Tibial nerve (tissue), 3 donors: ENCODE data around the gene CHSY3.

Source experiments
- CTCF ChIP-seq, 5 experiments: fragments of 200-600 bp in 3 of 5; fragments of 450-650 bp in 2 of 5; sonication (generic) in 3 of 5; IDR thresholded peaks; one replicate each; pipeline ENCODE4 v1.5.1; 2016 to 2019; ENCODE audit warnings: antibody characterized with exemption in 5 of 5, mild to moderate bottlenecking in 3 of 5, moderate library complexity in 2 of 5
- POLR2A ChIP-seq, 2 donors: fragments of 450-650 bp; IDR thresholded peaks; one replicate each; pipeline ENCODE4 v1.6.1; 2017; ENCODE audit warnings: antibody characterized with exemption in 2 of 2, mild to moderate bottlenecking in 2 of 2, moderate library complexity in 2 of 2

GRCh38 chr5:130050585-130050984, 146.3 kb downstream of the CHSY3 start:
- no peak for TF ChIP-seq CTCF (IDR thresholded peaks at IDR 0.05)
- no peak for TF ChIP-seq POLR2A (IDR thresholded peaks at IDR 0.05)
